Transverse colon (tissue), 4 donors: ENCODE measurements around the gene CCNL2. TPM values are rescaled to one million over a fixed set of nuclear protein-coding genes. Genes with fewer than 3 reads are reported as not detected.
A peak's percentile ranks its signal among the peaks of the same experiment; 100 is the strongest.

Experiments used
- DNase-seq: peaks from one replicate; pipeline ENCODE4 v3.0.0-alpha.2; 2019
- H3K27ac ChIP-seq, 4 donors: fragments of 200-600 bp; sonication (generic); 2 replicates each; pipeline ENCODE4 v1.5.1; 2016 to 2018; ENCODE audit warnings: inconsistent platforms in 4 of 4
- H3K27me3 ChIP-seq: fragments of 200-600 bp; sonication (generic); 2 replicates; pipeline ENCODE4 v1.5.1; 2017; ENCODE audit warnings: inconsistent platforms
- H3K36me3 ChIP-seq, 4 donors: fragments of 200-600 bp; sonication (generic); 2 replicates each; pipeline ENCODE4 v1.5.1; 2017 to 2019; ENCODE audit warnings: inconsistent platforms in 4 of 4
- H3K4me1 ChIP-seq, 4 donors: fragments of 200-600 bp; sonication (generic); 2 replicates each; pipeline ENCODE4 v1.5.1; 2017 to 2020; ENCODE audit warnings: inconsistent platforms in 4 of 4
- H3K4me3 ChIP-seq, 4 donors: fragments of 200-600 bp; sonication (generic); 1 replicate in 1 of 4; 2 replicates in 3 of 4; pipeline versions ENCODE4 v1.5.1 to v1.6.1; 2017 to 2019; ENCODE audit warnings: inconsistent platforms in 4 of 4
- H3K9me3 ChIP-seq, 2 donors: fragments of 200-600 bp; sonication (generic); 2 replicates each; pipeline ENCODE4 v1.5.1; 2017 to 2019; ENCODE audit warnings: inconsistent platforms in 2 of 2
- CTCF ChIP-seq, 5 experiments: fragments of 200-600 bp in 3 of 5; fragments of 450-650 bp in 2 of 5; sonication (generic) in 3 of 5; IDR thresholded peaks; 1 replicate in 2 of 5; 2 replicates in 3 of 5; pipeline ENCODE4 v1.5.1; 2016 to 2017; ENCODE audit warnings: antibody characterized with exemption in 5 of 5, inconsistent platforms in 3 of 5, mild to moderate bottlenecking in 2 of 5, moderate library complexity in 1 of 5
- EP300 ChIP-seq: sonication (generic); formaldehyde crosslinking; IDR thresholded peaks from one replicate; pipeline ENCODE4 v1.6.1; 2017; ENCODE audit warnings: antibody characterized with exemption, low read depth
- POLR2A ChIP-seq: fragments of 450-650 bp; IDR thresholded peaks from one replicate; pipeline ENCODE4 v1.6.1; 2016; ENCODE audit warnings: antibody characterized with exemption, mild to moderate bottlenecking, moderate library complexity
- POLR2AphosphoS5 ChIP-seq, 3 donors: sonication (generic); formaldehyde crosslinking; IDR thresholded peaks; one replicate each; pipeline ENCODE4 v1.6.1; 2016; ENCODE audit warnings: antibody characterized with exemption in 3 of 3
- WGBS, 2 donors: methylation state at CpG; one replicate each; pipeline ENCODE4 v1.1.5; 2018; ENCODE audit warnings: low coverage in 1 of 2; 5-methylcytosine and 5-hydroxymethylcytosine counted together
- in situ Hi-C, 4 donors: fragments of 200-750 bp; cut with MboI; loops; one replicate each; pipeline versions ENCODE4 v1.15.0 to v1.15.1; 2017; ENCODE audit warnings: low sequenced_read_pairs in 3 of 4, low pct_ligation_motif_present in 1 of 4, low pct_unique_long_range_greater_than_20kb in 1 of 4
- intact Hi-C: fragments of 100-400 bp; cut with DNase I; formaldehyde crosslinking; loops from one replicate; pipeline ENCODE4 v1.15.1; 2023; ENCODE audit warnings: low total_unique reads
- total RNA-seq, 4 donors: library from RNA; depleted of rRNA; stranded (reverse); fragments of >200 nt; gene quantifications; one replicate each; pipeline ENCODE4 v1.1.0, GENCODE V29; 2016

Gene CCNL2
- total RNA-seq, 4 donors from 2014 or later = 169 to 657 (median 349) TPM

- no peak overlapping the region for H3K4me3 ChIP-seq
- no peak for TF ChIP-seq POLR2A
- TF ChIP-seq CTCF (IDR thresholded peaks at IDR 0.05) = no peak
- no peak for TF ChIP-seq POLR2AphosphoS5 (IDR thresholded peaks at IDR 0.05)
- no peak for TF ChIP-seq EP300
- in situ Hi-C loops (no loop called here), intact Hi-C loops (loop anchor here (5.0 kb wide), 1 partner anchor 36 kb away; the partner anchor contains the start of gene VWA1)
- DNase-seq = no peak
- 89 to 92% methylated on average over 5 to 7 of the region's 7 CpGs for WGBS, 2 donors
- H3K27ac ChIP-seq = no peak overlapping the region
- H3K36me3 ChIP-seq = peaks cover 0 to 22% (median 2%) of the 10 kb centered on the region in 4 donors
- peaks cover 25 to 45% (median 35%) of the 10 kb centered on the region in 4 donors for H3K4me1 ChIP-seq
- H3K27me3 ChIP-seq = no peaks in the 10 kb centered on the region
- H3K9me3 ChIP-seq = no peaks in the 10 kb centered on the region
These were observed 2.4 kb upstream of the CCNL2 start for GRCh38 chr1:1401457-1402010.

GRCh38 chr1:1400576-1401456 is 1.7 kb upstream of the CCNL2 start:
- TF ChIP-seq POLR2AphosphoS5 (IDR thresholded peaks at IDR 0.05) (peak in 1 of 3 donors; percentile 2), POLR2A (no peak)
- in situ Hi-C loops = no loop called here
- peak overlapping the region in 1 of 4 donors; percentile 79 for H3K4me3 ChIP-seq
- peak overlapping the region in 3 of 4 donors; percentile 86 to 94 (median 90) for H3K27ac ChIP-seq
- 83 to 90% methylated on average over 4 to 19 of the region's 22 CpGs for WGBS, 2 donors
- H3K27me3 ChIP-seq = no peaks in the 10 kb centered on the region
- peaks cover 0 to 22% (median 3%) of the 10 kb centered on the region in 4 donors for H3K36me3 ChIP-seq
- intact Hi-C loops = loop anchor here (5.0 kb wide), 1 partner anchor 36 kb away; the partner anchor contains the start of gene VWA1
- no peaks in the 10 kb centered on the region for H3K9me3 ChIP-seq
- no peak for DNase-seq
- peaks cover 20 to 37% (median 28%) of the 10 kb centered on the region in 4 donors for H3K4me1 ChIP-seq

- no peaks in the 10 kb centered on the region for H3K27me3 ChIP-seq
- peak in 1 of 3 donors; percentile 43 for TF ChIP-seq POLR2AphosphoS5 (IDR thresholded peaks at IDR 0.05)
- TF ChIP-seq EP300 = no peak
- WGBS, 2 donors = 0 to 5% methylated on average over 1 to 34 of the region's 34 CpGs
- peaks cover 15 to 32% (median 25%) of the 10 kb centered on the region in 4 donors for H3K4me1 ChIP-seq
- no peak for DNase-seq
- no peaks in the 10 kb centered on the region for H3K9me3 ChIP-seq
- H3K4me3 ChIP-seq = peak overlapping the region; percentile 79 to 98 (median 87)
- H3K36me3 ChIP-seq = peaks cover 0 to 18% (median 7%) of the 10 kb centered on the region in 4 donors
- intact Hi-C loops = loop anchor here (5.0 kb wide), 1 partner anchor 37 kb away; the partner anchor contains the start of gene VWA1
- H3K27ac ChIP-seq = peak overlapping the region; percentile 86 to 94 (median 89)
- in situ Hi-C loops = no loop called here
These were observed 889 bp upstream of the CCNL2 start for GRCh38 chr1:1399872-1400575.

- in situ Hi-C loops = no loop called here
- TF ChIP-seq EP300 = no peak
- Histone ChIP-seq H3K27ac (peak overlapping the region; percentile 86 to 94 (median 89)), H3K9me3 (no peaks in the 10 kb centered on the region), H3K36me3 (peaks cover 0 to 28% (median 12%) of the 10 kb centered on the region in 4 donors), H3K4me3 (peak overlapping the region; percentile 79 to 98 (median 93)), H3K27me3 (no peaks in the 10 kb centered on the region), H3K4me1 (peaks cover 15 to 32% (median 22%) of the 10 kb centered on the region in 4 donors)
- intact Hi-C loops = no loop called here
- 0 to 1% methylated on average over 15 to 26 of the region's 54 CpGs for WGBS, 2 donors
- no peak for DNase-seq
These were observed 403 bp downstream of the CCNL2 start for GRCh38 chr1:1398677-1399186.

- Histone ChIP-seq H3K9me3 (no peaks in the 10 kb centered on the region), H3K36me3 (peaks cover 0 to 30% (median 14%) of the 10 kb centered on the region in 4 donors), H3K27me3 (no peaks in the 10 kb centered on the region), H3K4me1 (peaks cover 15 to 32% (median 22%) of the 10 kb centered on the region in 4 donors), H3K4me3 (peak overlapping the region; percentile 79 to 98 (median 93)), H3K27ac (peak overlapping the region; percentile 86 to 94 (median 89))
- in situ Hi-C loops = no loop called here
- TF ChIP-seq POLR2AphosphoS5 (IDR thresholded peaks at IDR 0.05) (no peak), EP300 (no peak), POLR2A (no peak), CTCF (IDR thresholded peaks at IDR 0.05) (no peak)
- no peak for DNase-seq
- intact Hi-C loops = no loop called here
- WGBS, 2 donors = 0 to 46% methylated on average over 1 to 18 of the region's 19 CpGs
These were observed 1.2 kb downstream of the CCNL2 start for GRCh38 chr1:1397839-1398523.
